ENCODE data around the gene WNK4. TPM values are rescaled to one million over a fixed set of nuclear protein-coding genes. Genes with fewer than 3 reads are reported as not detected.

The WNK4 gene
- total and polyA plus RNA-seq, 9 of the 15 experiments (the other 6 are each of a cell fraction or from before 2014, with no cell fraction given) = 0.32 to 25.8 (median 4.5) TPM

DNA sequence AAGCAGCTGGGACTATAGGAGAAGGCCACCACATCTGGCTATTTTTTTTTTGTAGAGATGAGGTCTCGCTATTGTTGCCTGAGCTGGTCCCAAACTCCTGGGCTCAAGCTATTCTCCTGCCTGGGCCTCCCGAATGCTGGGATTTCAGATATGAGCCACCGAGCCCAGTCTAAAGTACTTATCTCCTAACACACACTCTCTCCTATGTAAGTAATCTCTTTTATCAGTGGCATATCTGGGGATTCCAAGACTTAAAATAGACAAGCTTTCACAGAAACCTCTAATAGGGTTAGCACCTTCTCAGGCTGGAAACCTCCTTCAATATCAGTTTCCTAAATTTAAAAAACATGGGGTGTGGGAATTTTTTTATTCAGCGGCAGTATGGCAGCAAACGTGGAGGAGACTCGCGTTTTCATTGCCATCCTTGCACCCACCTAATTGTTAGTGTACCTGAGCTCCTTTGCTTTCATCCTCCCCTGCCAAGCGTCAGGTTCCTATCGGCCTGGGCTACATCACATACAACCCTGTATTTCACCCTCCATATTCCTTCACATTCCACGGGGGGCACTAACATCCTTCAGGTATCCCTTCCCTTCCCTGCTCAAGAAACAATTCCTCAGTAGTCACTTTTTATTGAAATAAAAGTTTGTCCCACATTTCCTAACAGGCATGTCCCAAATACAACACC is 36.7 kb upstream of the WNK4 start (continued):
- TF ChIP-seq, protein P1, sequence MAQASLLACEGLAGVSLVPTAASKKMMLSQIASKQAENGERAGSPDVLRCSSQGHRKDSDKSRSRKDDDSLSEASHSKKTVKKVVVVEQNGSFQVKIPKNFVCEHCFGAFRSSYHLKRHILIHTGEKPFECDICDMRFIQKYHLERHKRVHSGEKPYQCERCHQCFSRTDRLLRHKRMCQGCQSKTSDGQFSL (CRISPR knock-in tag; IDR thresholded peaks at IDR 0.05) = no peak
- TF ChIP-seq, protein P1 (tag; IDR thresholded peaks at IDR 0.05) = no peak
- TF ChIP-seq, protein P2, sequence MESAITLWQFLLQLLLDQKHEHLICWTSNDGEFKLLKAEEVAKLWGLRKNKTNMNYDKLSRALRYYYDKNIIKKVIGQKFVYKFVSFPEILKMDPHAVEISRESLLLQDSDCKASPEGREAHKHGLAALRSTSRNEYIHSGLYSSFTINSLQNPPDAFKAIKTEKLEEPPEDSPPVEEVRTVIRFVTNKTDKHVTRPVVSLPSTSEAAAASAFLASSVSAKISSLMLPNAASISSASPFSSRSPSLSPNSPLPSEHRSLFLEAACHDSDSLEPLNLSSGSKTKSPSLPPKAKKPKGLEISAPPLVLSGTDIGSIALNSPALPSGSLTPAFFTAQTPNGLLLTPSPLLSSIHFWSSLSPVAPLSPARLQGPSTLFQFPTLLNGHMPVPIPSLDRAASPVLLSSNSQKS (CRISPR knock-in tag; IDR thresholded peaks at IDR 0.05) = no peak
- TF ChIP-seq BHLHE40 (IDR thresholded peaks at IDR 0.05; ENCODE audit: low read length) = no peak
- TF ChIP-seq, protein P3, sequence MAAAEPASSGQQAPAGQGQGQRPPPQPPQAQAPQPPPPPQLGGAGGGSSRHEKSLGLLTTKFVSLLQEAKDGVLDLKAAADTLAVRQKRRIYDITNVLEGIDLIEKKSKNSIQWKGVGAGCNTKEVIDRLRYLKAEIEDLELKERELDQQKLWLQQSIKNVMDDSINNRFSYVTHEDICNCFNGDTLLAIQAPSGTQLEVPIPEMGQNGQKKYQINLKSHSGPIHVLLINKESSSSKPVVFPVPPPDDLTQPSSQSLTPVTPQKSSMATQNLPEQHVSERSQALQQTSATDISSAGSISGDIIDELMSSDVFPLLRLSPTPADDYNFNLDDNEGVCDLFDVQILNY (CRISPR knock-in tag; IDR thresholded peaks at IDR 0.05) = no peak
- TF ChIP-seq SAP30 (IDR thresholded peaks at IDR 0.05; ENCODE audit: borderline replicate concordance, insufficient read depth, low read depth, low read length, poor library complexity, severe bottlenecking) = no peak
- TF ChIP-seq ZFPM2 (CRISPR knock-in tag; IDR thresholded peaks at IDR 0.05) = no peak
- no peak for TF ChIP-seq POLR2A (conservative IDR thresholded peaks at IDR 0.05)
- TF ChIP-seq, protein P4, sequence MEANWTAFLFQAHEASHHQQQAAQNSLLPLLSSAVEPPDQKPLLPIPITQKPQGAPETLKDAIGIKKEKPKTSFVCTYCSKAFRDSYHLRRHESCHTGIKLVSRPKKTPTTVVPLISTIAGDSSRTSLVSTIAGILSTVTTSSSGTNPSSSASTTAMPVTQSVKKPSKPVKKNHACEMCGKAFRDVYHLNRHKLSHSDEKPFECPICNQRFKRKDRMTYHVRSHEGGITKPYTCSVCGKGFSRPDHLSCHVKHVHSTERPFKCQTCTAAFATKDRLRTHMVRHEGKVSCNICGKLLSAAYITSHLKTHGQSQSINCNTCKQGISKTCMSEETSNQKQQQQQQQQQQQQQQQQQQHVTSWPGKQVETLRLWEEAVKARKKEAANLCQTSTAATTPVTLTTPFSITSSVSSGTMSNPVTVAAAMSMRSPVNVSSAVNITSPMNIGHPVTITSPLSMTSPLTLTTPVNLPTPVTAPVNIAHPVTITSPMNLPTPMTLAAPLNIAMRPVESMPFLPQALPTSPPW (CRISPR knock-in tag; IDR thresholded peaks at IDR 0.05) = no peak; the same call in 1 of the 2 replicates
- TF ChIP-seq, protein P5, sequence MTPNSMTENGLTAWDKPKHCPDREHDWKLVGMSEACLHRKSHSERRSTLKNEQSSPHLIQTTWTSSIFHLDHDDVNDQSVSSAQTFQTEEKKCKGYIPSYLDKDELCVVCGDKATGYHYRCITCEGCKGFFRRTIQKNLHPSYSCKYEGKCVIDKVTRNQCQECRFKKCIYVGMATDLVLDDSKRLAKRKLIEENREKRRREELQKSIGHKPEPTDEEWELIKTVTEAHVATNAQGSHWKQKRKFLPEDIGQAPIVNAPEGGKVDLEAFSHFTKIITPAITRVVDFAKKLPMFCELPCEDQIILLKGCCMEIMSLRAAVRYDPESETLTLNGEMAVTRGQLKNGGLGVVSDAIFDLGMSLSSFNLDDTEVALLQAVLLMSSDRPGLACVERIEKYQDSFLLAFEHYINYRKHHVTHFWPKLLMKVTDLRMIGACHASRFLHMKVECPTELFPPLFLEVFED (CRISPR knock-in tag; conservative IDR thresholded peaks at IDR 0.05) = no peak
- TF ChIP-seq YY1 (IDR thresholded peaks at IDR 0.05; ENCODE audit: borderline replicate concordance in 1 of 3, control insufficient read depth in 1 of 3, extremely low read depth in 1 of 3, insufficient read depth in 3 of 3, insufficient read length in 1 of 3, insufficient replicate concordance in 2 of 3, low read depth in 1 of 3, low read length in 2 of 3) = no peak
- TF ChIP-seq, protein P6, sequence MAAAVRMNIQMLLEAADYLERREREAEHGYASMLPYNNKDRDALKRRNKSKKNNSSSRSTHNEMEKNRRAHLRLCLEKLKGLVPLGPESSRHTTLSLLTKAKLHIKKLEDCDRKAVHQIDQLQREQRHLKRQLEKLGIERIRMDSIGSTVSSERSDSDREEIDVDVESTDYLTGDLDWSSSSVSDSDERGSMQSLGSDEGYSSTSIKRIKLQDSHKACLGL (CRISPR knock-in tag; IDR thresholded peaks at IDR 0.05; ENCODE audit: borderline replicate concordance, poor library complexity, severe bottlenecking) = no peak
- TF ChIP-seq, protein P7, sequence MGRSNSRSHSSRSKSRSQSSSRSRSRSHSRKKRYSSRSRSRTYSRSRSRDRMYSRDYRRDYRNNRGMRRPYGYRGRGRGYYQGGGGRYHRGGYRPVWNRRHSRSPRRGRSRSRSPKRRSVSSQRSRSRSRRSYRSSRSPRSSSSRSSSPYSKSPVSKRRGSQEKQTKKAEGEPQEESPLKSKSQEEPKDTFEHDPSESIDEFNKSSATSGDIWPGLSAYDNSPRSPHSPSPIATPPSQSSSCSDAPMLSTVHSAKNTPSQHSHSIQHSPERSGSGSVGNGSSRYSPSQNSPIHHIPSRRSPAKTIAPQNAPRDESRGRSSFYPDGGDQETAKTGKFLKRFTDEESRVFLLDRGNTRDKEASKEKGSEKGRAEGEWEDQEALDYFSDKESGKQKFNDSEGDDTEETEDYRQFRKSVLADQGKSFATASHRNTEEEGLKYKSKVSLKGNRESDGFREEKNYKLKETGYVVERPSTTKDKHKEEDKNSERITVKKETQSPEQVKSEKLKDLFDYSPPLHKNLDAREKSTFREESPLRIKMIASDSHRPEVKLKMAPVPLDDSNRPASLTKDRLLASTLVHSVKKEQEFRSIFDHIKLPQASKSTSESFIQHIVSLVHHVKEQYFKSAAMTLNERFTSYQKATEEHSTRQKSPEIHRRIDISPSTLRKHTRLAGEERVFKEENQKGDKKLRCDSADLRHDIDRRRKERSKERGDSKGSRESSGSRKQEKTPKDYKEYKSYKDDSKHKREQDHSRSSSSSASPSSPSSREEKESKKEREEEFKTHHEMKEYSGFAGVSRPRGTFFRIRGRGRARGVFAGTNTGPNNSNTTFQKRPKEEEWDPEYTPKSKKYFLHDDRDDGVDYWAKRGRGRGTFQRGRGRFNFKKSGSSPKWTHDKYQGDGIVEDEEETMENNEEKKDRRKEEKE (IDR thresholded peaks at IDR 0.05; ENCODE audit: borderline replicate concordance in 1 of 2, control insufficient read depth in 1 of 2, low read depth in 2 of 2, low read length in 1 of 2) = no peak
- TF ChIP-seq, protein P8, sequence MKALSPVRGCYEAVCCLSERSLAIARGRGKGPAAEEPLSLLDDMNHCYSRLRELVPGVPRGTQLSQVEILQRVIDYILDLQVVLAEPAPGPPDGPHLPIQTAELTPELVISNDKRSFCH (CRISPR knock-in tag; IDR thresholded peaks at IDR 0.05) = no peak
- TF ChIP-seq, protein P8 (tag; IDR thresholded peaks at IDR 0.05) = no peak

Measured in K562 (cell line).